Dendritic cell treated with granulocyte-macrophage colony-stimulating factor and Interleukin-4, amounts not matched to agents 40 ng/mL and 50 ng/mL, for 4 days (primary cell): ENCODE measurements around the gene PDHA1.

Experiments used
- H3K27ac Mint-ChIP-seq: one replicate; pipeline ENCODE4 v1.8.0; 2022; ENCODE audit warnings: mild to moderate bottlenecking, mixed read lengths
- H3K27me3 Mint-ChIP-seq: one replicate; pipeline ENCODE4 v1.8.0; 2022; ENCODE audit warnings: mild to moderate bottlenecking, mixed read lengths
- H3K36me3 Mint-ChIP-seq: one replicate; pipeline ENCODE4 v1.8.0; 2022; ENCODE audit warnings: low read depth, mixed read lengths
- H3K4me1 Mint-ChIP-seq: one replicate; pipeline ENCODE4 v1.8.0; 2022; ENCODE audit warnings: low read depth, mixed read lengths
- H3K4me3 Mint-ChIP-seq: one replicate; pipeline ENCODE4 v1.8.0; 2022; ENCODE audit warnings: mild to moderate bottlenecking, moderate library complexity, mixed read lengths
- H3K9me3 Mint-ChIP-seq: one replicate; pipeline ENCODE4 v1.8.0; 2022; ENCODE audit warnings: mixed read lengths
- intact Hi-C: fragments of 100-400 bp; cut with micrococcal nuclease; formaldehyde crosslinking; loops from one replicate; pipeline ENCODE4 v1.15.0; 2022

Gene PDHA1

GRCh38 chrX:19388741-19389140 lies 45.0 kb downstream of the PDHA1 start:
- Mint-ChIP-seq H3K9me3 (no peaks in the 10 kb centered on the region), H3K27ac (no peak overlapping the region), H3K36me3 (no peaks in the 10 kb centered on the region), H3K4me3 (no peak overlapping the region), H3K27me3 (no peaks in the 10 kb centered on the region), H3K4me1 (no peaks in the 10 kb centered on the region)
- intact Hi-C loops = no loop called here

- H3K36me3 Mint-ChIP-seq = no peaks in the 10 kb centered on the region
- H3K4me3 Mint-ChIP-seq = no peak overlapping the region
- no peaks in the 10 kb centered on the region for H3K4me1 Mint-ChIP-seq
- intact Hi-C loops = no loop called here
- no peak overlapping the region for H3K27ac Mint-ChIP-seq
- no peaks in the 10 kb centered on the region for H3K27me3 Mint-ChIP-seq
- no peaks in the 10 kb centered on the region for H3K9me3 Mint-ChIP-seq
Observed at GRCh38 chrX:19389227-19389845, 45.6 kb downstream of the PDHA1 start.

- Mint-ChIP-seq H3K27ac (no peak overlapping the region), H3K4me1 (no peaks in the 10 kb centered on the region), H3K27me3 (no peaks in the 10 kb centered on the region), H3K4me3 (no peak overlapping the region), H3K36me3 (no peaks in the 10 kb centered on the region), H3K9me3 (no peaks in the 10 kb centered on the region)
- intact Hi-C loops = no loop called here
Observed at GRCh38 chrX:19392078-19392477, 48.4 kb downstream of the PDHA1 start.

GRCh38 chrX:19392703-19393102 lies 49.0 kb downstream of the PDHA1 start:
- H3K4me3 Mint-ChIP-seq = no peak overlapping the region
- no peaks in the 10 kb centered on the region for H3K9me3 Mint-ChIP-seq
- H3K36me3 Mint-ChIP-seq = no peaks in the 10 kb centered on the region
- H3K4me1 Mint-ChIP-seq = no peaks in the 10 kb centered on the region
- intact Hi-C loops = no loop called here
- H3K27me3 Mint-ChIP-seq = no peaks in the 10 kb centered on the region
- H3K27ac Mint-ChIP-seq = no peak overlapping the region

GRCh38 chrX:19403696-19404095 lies 60.0 kb downstream of the PDHA1 start:
- Mint-ChIP-seq H3K27ac (no peak overlapping the region), H3K4me3 (no peak overlapping the region), H3K36me3 (no peaks in the 10 kb centered on the region), H3K27me3 (no peaks in the 10 kb centered on the region), H3K9me3 (no peaks in the 10 kb centered on the region), H3K4me1 (no peaks in the 10 kb centered on the region)
- intact Hi-C loops = no loop called here

- H3K9me3 Mint-ChIP-seq = no peaks in the 10 kb centered on the region
- no peak overlapping the region for H3K4me3 Mint-ChIP-seq
- no peak overlapping the region for H3K27ac Mint-ChIP-seq
- H3K4me1 Mint-ChIP-seq = no peaks in the 10 kb centered on the region
- H3K27me3 Mint-ChIP-seq = no peaks in the 10 kb centered on the region
- intact Hi-C loops = no loop called here
- H3K36me3 Mint-ChIP-seq = no peaks in the 10 kb centered on the region
Observed at GRCh38 chrX:19410259-19410658, 66.5 kb downstream of the PDHA1 start.
